Transverse colon (tissue), 4 donors: ENCODE measurements around the gene JAG1. TPM values are rescaled to one million over a fixed set of nuclear protein-coding genes. Genes with fewer than 3 reads are reported as not detected.

Experiments
- DNase-seq: peaks from one replicate; pipeline ENCODE4 v3.0.0-alpha.2; 2019
- H3K27ac ChIP-seq, 4 donors: fragments of 200-600 bp; sonication (generic); 2 replicates each; pipeline ENCODE4 v1.5.1; 2016 to 2018; ENCODE audit warnings: inconsistent platforms in 4 of 4
- H3K27me3 ChIP-seq: fragments of 200-600 bp; sonication (generic); 2 replicates; pipeline ENCODE4 v1.5.1; 2017; ENCODE audit warnings: inconsistent platforms
- H3K36me3 ChIP-seq, 4 donors: fragments of 200-600 bp; sonication (generic); 2 replicates each; pipeline ENCODE4 v1.5.1; 2017 to 2019; ENCODE audit warnings: inconsistent platforms in 4 of 4
- H3K4me1 ChIP-seq, 4 donors: fragments of 200-600 bp; sonication (generic); 2 replicates each; pipeline ENCODE4 v1.5.1; 2017 to 2020; ENCODE audit warnings: inconsistent platforms in 4 of 4
- H3K4me3 ChIP-seq, 4 donors: fragments of 200-600 bp; sonication (generic); 1 replicate in 1 of 4; 2 replicates in 3 of 4; pipeline versions ENCODE4 v1.5.1 to v1.6.1; 2017 to 2019; ENCODE audit warnings: inconsistent platforms in 4 of 4
- H3K9me3 ChIP-seq, 2 donors: fragments of 200-600 bp; sonication (generic); 2 replicates each; pipeline ENCODE4 v1.5.1; 2017 to 2019; ENCODE audit warnings: inconsistent platforms in 2 of 2
- CTCF ChIP-seq, 5 experiments: fragments of 200-600 bp in 3 of 5; fragments of 450-650 bp in 2 of 5; sonication (generic) in 3 of 5; IDR thresholded peaks; 1 replicate in 2 of 5; 2 replicates in 3 of 5; pipeline ENCODE4 v1.5.1; 2016 to 2017; ENCODE audit warnings: antibody characterized with exemption in 5 of 5, inconsistent platforms in 3 of 5, mild to moderate bottlenecking in 2 of 5, moderate library complexity in 1 of 5
- EP300 ChIP-seq: sonication (generic); formaldehyde crosslinking; IDR thresholded peaks from one replicate; pipeline ENCODE4 v1.6.1; 2017; ENCODE audit warnings: antibody characterized with exemption, low read depth
- POLR2A ChIP-seq: fragments of 450-650 bp; IDR thresholded peaks from one replicate; pipeline ENCODE4 v1.6.1; 2016; ENCODE audit warnings: antibody characterized with exemption, mild to moderate bottlenecking, moderate library complexity
- POLR2AphosphoS5 ChIP-seq, 3 donors: sonication (generic); formaldehyde crosslinking; IDR thresholded peaks; one replicate each; pipeline ENCODE4 v1.6.1; 2016; ENCODE audit warnings: antibody characterized with exemption in 3 of 3
- WGBS, 2 donors: methylation state at CpG; one replicate each; pipeline ENCODE4 v1.1.5; 2018; ENCODE audit warnings: low coverage in 1 of 2; 5-methylcytosine and 5-hydroxymethylcytosine counted together
- in situ Hi-C, 4 donors: fragments of 200-750 bp; cut with MboI; loops; one replicate each; pipeline versions ENCODE4 v1.15.0 to v1.15.1; 2017; ENCODE audit warnings: low sequenced_read_pairs in 3 of 4, low pct_ligation_motif_present in 1 of 4, low pct_unique_long_range_greater_than_20kb in 1 of 4
- intact Hi-C: fragments of 100-400 bp; cut with DNase I; formaldehyde crosslinking; loops from one replicate; pipeline ENCODE4 v1.15.1; 2023; ENCODE audit warnings: low total_unique reads
- total RNA-seq, 4 donors: library from RNA; depleted of rRNA; stranded (reverse); fragments of >200 nt; gene quantifications; one replicate each; pipeline ENCODE4 v1.1.0, GENCODE V29; 2016

The JAG1 gene
- total RNA-seq, 4 donors from 2014 or later, result 75.0 to 117 (median 109) TPM

GRCh38 chr20:10709916-10710315 is 36.1 kb upstream of the JAG1 start:
- in situ Hi-C loops, result no loop called here
- intact Hi-C loops, result no loop called here
- Histone ChIP-seq H3K4me3 (no peak overlapping the region), H3K4me1 (peaks cover 2 to 34% (median 16%) of the 10 kb centered on the region in 4 donors), H3K27ac (peak overlapping the region; percentile 6 to 70 (median 46)), H3K9me3 (no peaks in the 10 kb centered on the region), H3K27me3 (no peaks in the 10 kb centered on the region), H3K36me3 (no peaks in the 10 kb centered on the region)
- 91 to 93% methylated on average over 3 of the region's 3 CpGs for WGBS, 2 donors
- TF ChIP-seq CTCF (IDR thresholded peaks at IDR 0.05) (no peak), POLR2AphosphoS5 (IDR thresholded peaks at IDR 0.05) (no peak), EP300 (no peak), POLR2A (no peak)
- no peak for DNase-seq

GRCh38 chr20:10708351-10709185 is 34.8 kb upstream of the JAG1 start:
- in situ Hi-C loops, result no loop called here
- no peak for DNase-seq

GRCh38 chr20:10707791-10708190 is 34.0 kb upstream of the JAG1 start:
- H3K4me3 ChIP-seq, result no peak overlapping the region
- WGBS, 2 donors, result 67 to 81% methylated on average over 1 of the region's 1 CpG
- H3K9me3 ChIP-seq, result no peaks in the 10 kb centered on the region
- H3K36me3 ChIP-seq, result no peaks in the 10 kb centered on the region
- intact Hi-C loops, result no loop called here
- no peaks in the 10 kb centered on the region for H3K27me3 ChIP-seq
- in situ Hi-C loops, result no loop called here
- peak overlapping the region in 3 of 4 donors; percentile 55 to 67 (median 63) for H3K27ac ChIP-seq
- TF ChIP-seq POLR2A (no peak), CTCF (IDR thresholded peaks at IDR 0.05) (no peak), POLR2AphosphoS5 (IDR thresholded peaks at IDR 0.05) (no peak), EP300 (no peak)
- H3K4me1 ChIP-seq, result peaks cover 0 to 30% (median 16%) of the 10 kb centered on the region in 4 donors
- DNase-seq, result no peak

More at GRCh38 chr20:10708351-10709185, 34.8 kb upstream of the JAG1 start:
- Histone ChIP-seq H3K4me3 (no peak overlapping the region), H3K36me3 (no peaks in the 10 kb centered on the region), H3K27me3 (no peaks in the 10 kb centered on the region), H3K4me1 (peaks cover 0 to 30% (median 16%) of the 10 kb centered on the region in 4 donors), H3K27ac (peak overlapping the region; percentile 63 to 70 (median 66)), H3K9me3 (no peaks in the 10 kb centered on the region)
- WGBS, 2 donors, result 42 to 56% methylated on average over 5 to 7 of the region's 7 CpGs
- intact Hi-C loops, result no loop called here
- no peak for TF ChIP-seq EP300
- peak in 1 of 3 donors; percentile 50 for TF ChIP-seq POLR2AphosphoS5 (IDR thresholded peaks at IDR 0.05)

- Histone ChIP-seq H3K4me3 (no peak overlapping the region), H3K27ac (no peak overlapping the region), H3K9me3 (no peaks in the 10 kb centered on the region), H3K27me3 (no peaks in the 10 kb centered on the region), H3K36me3 (no peaks in the 10 kb centered on the region), H3K4me1 (peaks cover 0 to 30% (median 16%) of the 10 kb centered on the region in 4 donors)
- intact Hi-C loops (no loop called here), in situ Hi-C loops (no loop called here)
- 80 to 87% methylated on average over 4 of the region's 4 CpGs for WGBS, 2 donors
- TF ChIP-seq POLR2AphosphoS5 (IDR thresholded peaks at IDR 0.05) (no peak), CTCF (IDR thresholded peaks at IDR 0.05) (no peak)
- DNase-seq, result no peak
Observed at GRCh38 chr20:10707068-10707467, 33.3 kb upstream of the JAG1 start.
